HepG2 (cell line): ENCODE measurements around the gene GSDMA. TPM values are rescaled to one million over a fixed set of nuclear protein-coding genes. Genes with fewer than 3 reads are reported as not detected.

Source experiments
- BCLAF1 ChIP-seq: fragments of 450-650 bp; IDR thresholded peaks from 2 replicates; pipeline ENCODE4 v1.6.1; 2017; ENCODE audit warnings: mild to moderate bottlenecking
- CBX5 ChIP-seq: sonication (generic); formaldehyde crosslinking; IDR thresholded peaks from 2 replicates; pipeline ENCODE4 v1.4.0; 2020; ENCODE audit warnings: missing genetic modification reagents, borderline replicate concordance
- CENPX ChIP-seq: sonication (generic); formaldehyde crosslinking; IDR thresholded peaks from 2 replicates; pipeline ENCODE4 v1.9.0; 2021; ENCODE audit warnings: mild to moderate bottlenecking, missing genetic modification reagents, moderate library complexity
- KDM1A ChIP-seq: IDR thresholded peaks from 2 replicates; pipeline ENCODE4 v1.6.1; 2016; ENCODE audit warnings: missing compliant biosample characterization
- LCORL ChIP-seq, 2 experiments: fragments of 450-650 bp in 1 of 2; sonication (generic) in 1 of 2; formaldehyde crosslinking in 1 of 2; IDR thresholded peaks; 2 replicates each; pipeline versions ENCODE4 v1.5.0 to v1.6.1; 2017 to 2020; ENCODE audit warnings: antibody characterized with exemption in 1 of 2, missing genetic modification reagents in 1 of 2
- NFKBIZ ChIP-seq: IDR thresholded peaks from 2 replicates; pipeline ENCODE4 v1.6.1; 2018; ENCODE audit warnings: missing genetic modification reagents, missing compliant biosample characterization
- NR0B2 ChIP-seq: sonication (generic); formaldehyde crosslinking; IDR thresholded peaks from 2 replicates; pipeline ENCODE4 v1.4.0; 2020; ENCODE audit warnings: mild to moderate bottlenecking, missing genetic modification reagents
- PHB2 ChIP-seq: fragments of 450-650 bp; IDR thresholded peaks from 2 replicates; pipeline ENCODE4 v1.6.1; 2018; ENCODE audit not compliant: partially characterized antibody
- POLR2A ChIP-seq, 2 experiments: IDR thresholded peaks; 2 replicates each; pipeline ENCODE4 v1.6.1; 2011; ENCODE audit warnings: low read depth in 2 of 2, low read length in 2 of 2, mild to moderate bottlenecking in 1 of 2, moderate library complexity in 1 of 2; ENCODE audit not compliant: insufficient read depth in 1 of 2
- POLR2AphosphoS5 ChIP-seq: IDR thresholded peaks from 2 replicates; pipeline ENCODE4 v1.6.1; 2012; ENCODE audit warnings: low read depth, low read length
- SMC3 ChIP-seq: IDR thresholded peaks from 2 replicates; pipeline ENCODE4 v1.6.1; 2011; ENCODE audit warnings: low read length, improper control_type of control experiment
- SNAPC5 ChIP-seq: sonication (generic); formaldehyde crosslinking; IDR thresholded peaks from 2 replicates; pipeline ENCODE4 v1.8.1; 2023; ENCODE audit warnings: mild to moderate bottlenecking, missing genetic modification reagents, borderline replicate concordance
- U2AF1 ChIP-seq: fragments of 200-400 bp; formaldehyde crosslinking; optimal IDR thresholded peaks from 2 replicates; pipeline ENCODE3; 2017; ENCODE audit warnings: mild to moderate bottlenecking, low read depth, low read length
- UBTF ChIP-seq: sonication (generic); formaldehyde crosslinking; IDR thresholded peaks from 2 replicates; pipeline ENCODE4 v1.4.0; 2020; ENCODE audit warnings: mild to moderate bottlenecking, missing genetic modification reagents
- ZFP1 ChIP-seq: IDR thresholded peaks from 2 replicates; pipeline ENCODE4 v1.6.1; 2016
- ZNF33A ChIP-seq: sonication (generic); formaldehyde crosslinking; IDR thresholded peaks from 2 replicates; pipeline ENCODE4 v1.5.1; 2020; ENCODE audit warnings: missing genetic modification reagents, mild to moderate bottlenecking, moderate library complexity, borderline replicate concordance
- ZNF383 ChIP-seq: sonication (generic); formaldehyde crosslinking; IDR thresholded peaks from 2 replicates; pipeline ENCODE4 v1.4.0; 2020; ENCODE audit warnings: missing genetic modification reagents, mild to moderate bottlenecking, borderline replicate concordance
- ZNF513 ChIP-seq: sonication (generic); formaldehyde crosslinking; conservative IDR thresholded peaks from 2 replicates; pipeline ENCODE4 v1.5.0; 2020; ENCODE audit warnings: missing genetic modification reagents
- ZNF567 ChIP-seq: sonication (generic); formaldehyde crosslinking; IDR thresholded peaks from 2 replicates; pipeline ENCODE4 v1.8.1; 2023; ENCODE audit warnings: mild to moderate bottlenecking, missing genetic modification reagents, borderline replicate concordance
- ZNF674 ChIP-seq: sonication (generic); formaldehyde crosslinking; IDR thresholded peaks from 2 replicates; pipeline ENCODE4 v1.5.0; 2020; ENCODE audit warnings: low read depth, mild to moderate bottlenecking, missing genetic modification reagents
- ZNF781 ChIP-seq: sonication (generic); formaldehyde crosslinking; IDR thresholded peaks from 2 replicates; pipeline ENCODE4 v1.5.1; 2020; ENCODE audit warnings: borderline replicate concordance, mild to moderate bottlenecking, missing genetic modification reagents; ENCODE audit errors: not compliant biosample characterization
- ZSCAN25 ChIP-seq: sonication (generic); formaldehyde crosslinking; IDR thresholded peaks from 2 replicates; pipeline ENCODE4 v1.8.0; 2022; ENCODE audit warnings: mild to moderate bottlenecking, missing genetic modification reagents
- polyA plus RNA-seq, 8 experiments: library from polyadenylated mRNA; depleted of rRNA in 3 of 8; stranded (reverse) in 7 of 8; unstranded in 1 of 8; fragments of >200 nt; fragmentation: Illumina TruSeq in 4 of 8; extraction: Trizol in 4 of 8; gene quantifications; 2 replicates each; pipeline versions ENCODE4 v1.2.1 to v1.2.3, GENCODE V29; 2011 to 2016; ENCODE audit warnings: low read depth in 4 of 8, missing spikeins in 1 of 8, mixed read lengths in 1 of 8; ENCODE audit not compliant: insufficient read depth in 1 of 8
- total RNA-seq, 5 experiments: library from RNA; depleted of rRNA; stranded (reverse); fragments of >200 nt; fragmentation: Illumina TruSeq; extraction: Trizol; gene quantifications; 2 replicates each; pipeline ENCODE4 v1.2.3, GENCODE V29; 2016; ENCODE audit warnings: low read depth in 1 of 5

Gene GSDMA
- total and polyA plus RNA-seq, 2 of the 13 experiments (the other 11 are each of a cell fraction or from before 2014, with no cell fraction given): not detected

- TF ChIP-seq UBTF (CRISPR knock-in tag) (peak; percentile 83), ZNF781 (CRISPR knock-in tag) (peak; percentile 17), POLR2A (IDR thresholded peaks at IDR 0.05; ENCODE audit: insufficient read depth in 1 of 2, low read depth in 2 of 2, low read length in 2 of 2) (peak; percentile 13 to 57; a peak in 2 of 4 replicates), NR0B2 (CRISPR knock-in tag) (peak; percentile 74; the same call in 1 of the 2 replicates), SMC3 (0 out of 2 replicates have a peak, but pooled peaks have one; percentile 28), SNAPC5 (CRISPR knock-in tag) (no peak; the same call in 1 of the 2 replicates), ZNF513 (peak; percentile 39; the same call in 1 of the 2 replicates), ZNF567 (CRISPR knock-in tag) (peak; percentile 79), ZFP1 (0 out of 2 replicates have a peak, but pooled peaks have one; percentile 57), ZNF383 (CRISPR knock-in tag) (peak; percentile 78; the same call in 1 of the 2 replicates), PHB2 (no peak), ZSCAN25 (CRISPR knock-in tag) (peak; percentile 81; the same call in 1 of the 2 replicates), KDM1A (CRISPR knock-in tag) (peak; percentile 79; the same call in 1 of the 2 replicates), ZNF674 (no peak), ZNF33A (CRISPR knock-in tag) (no peak), LCORL (IDR thresholded peaks at IDR 0.05) (no peak), LCORL (CRISPR knock-in tag; IDR thresholded peaks at IDR 0.05) (peak; percentile 100), CENPX (CRISPR knock-in tag) (no peak), U2AF1 (no peak), CBX5 (peak; percentile 97), BCLAF1 (no peak), NFKBIZ (CRISPR knock-in tag) (peak; percentile 98), POLR2AphosphoS5 (peak; percentile 43)
Measured at GRCh38 chr17:39923836-39924690, 38.7 kb upstream of the GSDMA start (continued).
